ENCODE measurements around the gene IBA57.

Gene IBA57

GRCh38 chr1:228158151-228159007, 7.2 kb upstream of the IBA57 start:
- no peak for DNase-seq (ENCODE audit: low spot score)
- TF ChIP-seq, protein P1, sequence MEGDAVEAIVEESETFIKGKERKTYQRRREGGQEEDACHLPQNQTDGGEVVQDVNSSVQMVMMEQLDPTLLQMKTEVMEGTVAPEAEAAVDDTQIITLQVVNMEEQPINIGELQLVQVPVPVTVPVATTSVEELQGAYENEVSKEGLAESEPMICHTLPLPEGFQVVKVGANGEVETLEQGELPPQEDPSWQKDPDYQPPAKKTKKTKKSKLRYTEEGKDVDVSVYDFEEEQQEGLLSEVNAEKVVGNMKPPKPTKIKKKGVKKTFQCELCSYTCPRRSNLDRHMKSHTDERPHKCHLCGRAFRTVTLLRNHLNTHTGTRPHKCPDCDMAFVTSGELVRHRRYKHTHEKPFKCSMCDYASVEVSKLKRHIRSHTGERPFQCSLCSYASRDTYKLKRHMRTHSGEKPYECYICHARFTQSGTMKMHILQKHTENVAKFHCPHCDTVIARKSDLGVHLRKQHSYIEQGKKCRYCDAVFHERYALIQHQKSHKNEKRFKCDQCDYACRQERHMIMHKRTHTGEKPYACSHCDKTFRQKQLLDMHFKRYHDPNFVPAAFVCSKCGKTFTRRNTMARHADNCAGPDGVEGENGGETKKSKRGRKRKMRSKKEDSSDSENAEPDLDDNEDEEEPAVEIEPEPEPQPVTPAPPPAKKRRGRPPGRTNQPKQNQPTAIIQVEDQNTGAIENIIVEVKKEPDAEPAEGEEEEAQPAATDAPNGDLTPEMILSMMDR (IDR thresholded peaks at IDR 0.05; ENCODE audit: extremely low read depth, missing control alignments) = no peak

DNA sequence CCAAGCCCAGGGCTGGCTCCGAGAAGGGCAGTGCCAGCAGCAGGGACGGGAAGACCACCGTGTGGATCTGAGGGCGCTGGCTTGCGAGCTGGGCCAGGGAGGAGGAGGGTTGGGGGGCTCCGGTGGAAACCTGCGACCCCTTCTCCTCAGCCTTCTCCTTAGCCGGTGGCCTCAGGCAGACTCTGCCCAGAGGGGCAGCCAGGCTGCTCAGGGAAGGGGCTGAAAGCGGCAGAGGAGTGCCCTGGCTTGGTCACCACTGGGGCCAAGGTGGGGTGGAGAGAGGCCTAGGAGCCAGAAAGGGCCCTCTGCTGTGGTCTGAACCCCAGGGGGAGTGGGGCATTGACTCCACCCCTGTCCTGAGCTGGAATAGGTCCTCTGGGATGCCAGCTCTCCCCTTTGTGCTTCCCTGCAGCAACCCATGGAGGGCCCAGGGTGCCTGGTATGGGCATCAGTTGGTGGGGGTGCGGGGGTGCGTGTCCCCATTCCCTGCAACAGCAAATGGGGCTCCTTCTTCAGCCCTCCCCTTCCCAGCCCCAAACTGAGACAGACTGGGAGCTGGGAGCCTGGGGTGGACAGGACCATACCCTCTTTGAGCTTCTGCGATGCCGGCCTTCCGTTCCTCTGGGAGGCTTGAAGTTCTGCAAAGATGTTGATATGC, 6.5 kb upstream of the IBA57 start:
- DNase-seq (ENCODE audit: low spot score) = no peak
- TF ChIP-seq, protein P1 (IDR thresholded peaks at IDR 0.05; ENCODE audit: extremely low read depth, missing control alignments) = no peak

GRCh38 chr1:228160201-228160761, 5.3 kb upstream of the IBA57 start:
- TF ChIP-seq, protein P1 (IDR thresholded peaks at IDR 0.05; ENCODE audit: extremely low read depth, missing control alignments) = no peak
- no peak for DNase-seq (ENCODE audit: low spot score)

GRCh38 chr1:228161362-228161761, 4.2 kb upstream of the IBA57 start:
- TF ChIP-seq, protein P1 (IDR thresholded peaks at IDR 0.05; ENCODE audit: extremely low read depth, missing control alignments) = no peak
- DNase-seq (ENCODE audit: low spot score) = no peak

- TF ChIP-seq, protein P1 (IDR thresholded peaks at IDR 0.05; ENCODE audit: extremely low read depth, missing control alignments) = no peak
- no peak for DNase-seq (ENCODE audit: low spot score)
Measured at GRCh38 chr1:228161866-228162265, 3.7 kb upstream of the IBA57 start.

GRCh38 chr1:228162286-228163006, 3.2 kb upstream of the IBA57 start:
- TF ChIP-seq, protein P1 (IDR thresholded peaks at IDR 0.05; ENCODE audit: extremely low read depth, missing control alignments) = no peak

More at GRCh38 chr1:228162286-228163006, 3.2 kb upstream of the IBA57 start:
- DNase-seq (ENCODE audit: low spot score) = no peak
